ENCODE results near the gene FAM53A.

FAM53A gene

GRCh38 chr4:1637580-1638271 is 46.4 kb downstream of the FAM53A start:
- DNase-seq: no peak

GRCh38 chr4:1636490-1637211 is 47.5 kb downstream of the FAM53A start:
- no peak for DNase-seq

- no peak for DNase-seq
Measured at GRCh38 chr4:1635464-1635863, 48.6 kb downstream of the FAM53A start.

- DNase-seq: no peak
Measured at GRCh38 chr4:1633993-1634392, 50.1 kb downstream of the FAM53A start.

GRCh38 chr4:1632109-1633104 is 51.7 kb downstream of the FAM53A start:
- DNase-seq: no peak

- DNase-seq: no peak
Measured at GRCh38 chr4:1631136-1631535, 53.0 kb downstream of the FAM53A start.

- DNase-seq: no peak
Measured at GRCh38 chr4:1630266-1630665, 53.8 kb downstream of the FAM53A start.

GRCh38 chr4:1629699-1630083 is 54.4 kb downstream of the FAM53A start:
- DNase-seq: no peak

- peak; percentile 76 for DNase-seq
Measured at GRCh38 chr4:1628892-1629698, 55.0 kb downstream of the FAM53A start.

- no peak for DNase-seq
Measured at GRCh38 chr4:1627417-1628313, 56.4 kb downstream of the FAM53A start.

GRCh38 chr4:1626941-1627340 is 57.2 kb downstream of the FAM53A start:
- DNase-seq: no peak

GRCh38 chr4:1626151-1626550 is 58.0 kb downstream of the FAM53A start:
- no peak for DNase-seq

GRCh38 chr4:1625600-1626138 is 58.4 kb downstream of the FAM53A start:
- DNase-seq: no peak

- no peak for DNase-seq
Measured at GRCh38 chr4:1624519-1624910, 59.6 kb downstream of the FAM53A start.

GRCh38 chr4:1623821-1624518 is 60.1 kb downstream of the FAM53A start:
- no peak for DNase-seq

GRCh38 chr4:1623400-1623799 is 60.7 kb downstream of the FAM53A start:
- DNase-seq: no peak

- DNase-seq: no peak
Measured at GRCh38 chr4:1622956-1623355, 61.2 kb downstream of the FAM53A start.

- no peak for DNase-seq
Measured at GRCh38 chr4:1622238-1622637, 61.9 kb downstream of the FAM53A start.

GRCh38 chr4:1621526-1621925 is 62.6 kb downstream of the FAM53A start:
- no peak for DNase-seq

- DNase-seq: no peak
Measured at GRCh38 chr4:1619151-1619672, 64.9 kb downstream of the FAM53A start.

Data from stimulated activated CD4-positive, alpha-beta T cell treated with anti-CD3 and anti-CD28 coated beads, Interleukin-15, amount 100 ng/mL, for 24 hours (primary cell).